HG03520 (cell line): Measurements from ENCODE around the gene TGFBR3.
A peak's percentile ranks its signal among the peaks of the same experiment; 100 is the strongest.

Experiments used
- ATAC-seq: cut with Tn5 transposase; IDR thresholded peaks from one replicate; pipeline ENCODE4 v1.9.1; 2021; ENCODE audit warnings: mild to moderate bottlenecking, moderate library complexity; ENCODE audit not compliant: unreplicated experiment

The TGFBR3 gene

DNA sequence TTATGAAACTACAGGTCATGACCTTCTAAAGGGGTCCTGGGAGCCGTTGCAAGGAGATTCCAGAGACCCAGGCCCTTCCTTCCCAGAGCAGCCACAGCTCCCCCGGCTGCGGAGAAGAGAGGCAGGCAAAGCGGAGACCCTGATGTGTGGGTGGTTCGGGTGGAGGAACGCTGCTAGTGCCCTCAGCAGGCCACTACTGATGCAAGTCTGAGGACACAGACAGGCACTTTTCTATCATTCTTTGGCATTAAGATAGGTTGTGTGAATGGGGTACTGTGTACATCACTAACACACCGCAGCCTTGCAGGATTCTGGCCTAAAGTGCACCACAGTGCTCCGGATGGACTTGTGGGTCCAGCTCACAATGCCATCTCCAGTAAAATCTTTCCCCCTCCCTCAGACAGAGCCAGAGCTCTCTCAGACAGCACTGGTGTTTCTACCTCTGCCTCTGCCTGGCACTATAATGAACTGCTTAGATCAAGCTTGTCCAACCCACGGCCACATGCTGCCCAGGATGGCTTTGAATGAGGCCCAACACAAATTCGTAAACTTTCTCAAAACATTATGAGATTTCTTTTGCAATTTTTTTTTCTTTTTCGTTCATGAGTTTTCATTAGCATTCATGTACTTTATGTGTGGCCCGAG is 121.4 kb downstream of the TGFBR3 start:
- ATAC-seq = no peak

DNA sequence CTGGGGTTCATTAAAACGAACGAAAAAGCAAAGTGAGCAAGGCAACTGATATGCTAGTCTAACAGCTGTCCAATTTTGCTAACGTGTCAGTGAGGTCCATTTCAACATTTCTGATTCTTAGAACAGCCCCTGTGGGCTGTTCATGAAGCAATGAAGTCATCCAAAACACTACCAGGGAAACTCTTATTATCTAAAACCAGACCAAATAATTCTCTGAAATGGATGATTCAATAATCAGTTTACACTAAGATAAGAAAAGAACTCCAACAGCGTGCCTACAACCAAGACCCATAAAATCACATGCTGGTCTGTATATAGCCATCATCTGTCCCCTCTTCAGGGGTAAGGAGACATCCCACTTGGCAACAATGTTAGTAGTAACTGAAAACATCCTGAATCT is 122.7 kb downstream of the TGFBR3 start:
- ATAC-seq = no peak

GRCh38 chr1:91761295-91761721 is 124.6 kb downstream of the TGFBR3 start:
- ATAC-seq = no peak

GRCh38 chr1:91760512-91760911 is 125.4 kb downstream of the TGFBR3 start:
- no peak for ATAC-seq

DNA sequence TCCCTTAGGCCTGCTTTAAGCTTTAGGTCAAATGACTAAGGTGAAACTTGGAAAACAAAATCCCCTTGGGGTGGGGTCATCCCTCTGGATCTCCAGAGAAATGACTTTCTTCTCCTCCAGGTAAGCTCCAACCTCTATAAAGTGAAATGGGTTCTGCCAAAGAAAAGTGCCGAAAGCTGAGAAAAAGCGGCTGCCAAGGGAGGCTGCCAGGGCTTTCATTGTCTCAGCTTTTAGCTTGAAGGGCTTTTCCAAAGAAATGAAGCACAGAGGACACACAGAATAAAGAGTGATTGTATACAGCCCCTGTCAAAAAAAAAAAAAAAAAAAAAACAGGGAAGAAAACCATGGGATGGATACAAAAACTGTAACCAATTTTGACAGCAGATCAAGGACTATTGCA is 126.9 kb downstream of the TGFBR3 start:
- no peak for ATAC-seq

DNA sequence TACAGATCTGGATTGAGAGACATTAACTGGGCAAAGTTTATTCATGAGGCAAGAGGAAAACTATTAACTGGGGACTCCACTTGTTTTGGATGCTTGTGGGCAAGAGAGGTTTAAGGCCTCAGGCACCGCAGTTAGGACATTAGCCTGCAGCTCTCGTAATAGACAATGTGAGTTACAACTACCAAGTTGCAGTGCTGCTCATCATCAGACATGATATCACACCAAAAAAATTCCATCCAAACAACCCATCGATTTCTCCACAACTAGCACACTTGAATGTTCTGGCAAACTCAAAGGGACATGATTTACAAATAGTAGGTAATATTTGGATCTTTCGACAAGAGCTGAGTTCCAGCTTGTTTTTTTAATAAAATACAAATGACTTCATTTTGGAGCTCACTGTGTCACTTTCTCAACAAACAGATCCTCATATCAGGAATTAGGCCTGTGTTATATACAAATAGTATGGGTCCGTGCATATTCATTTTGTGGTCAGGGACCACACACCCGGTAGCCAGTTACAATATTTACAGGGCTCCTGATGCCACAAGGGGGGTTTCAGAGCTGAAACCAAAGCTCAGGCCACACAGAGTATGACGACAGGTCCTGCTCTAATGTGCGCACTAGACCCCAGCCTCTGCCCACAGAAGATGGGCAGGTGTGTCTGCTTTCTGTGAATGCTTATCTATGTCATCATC is 128.0 kb downstream of the TGFBR3 start:
- ATAC-seq = no peak

GRCh38 chr1:91755702-91756287 is 130.2 kb downstream of the TGFBR3 start:
- no peak for ATAC-seq

GRCh38 chr1:91754816-91755580 is 131.0 kb downstream of the TGFBR3 start:
- ATAC-seq = no peak

- peak; percentile 66 for ATAC-seq
Observed at GRCh38 chr1:91754348-91754747, 131.6 kb downstream of the TGFBR3 start.

DNA sequence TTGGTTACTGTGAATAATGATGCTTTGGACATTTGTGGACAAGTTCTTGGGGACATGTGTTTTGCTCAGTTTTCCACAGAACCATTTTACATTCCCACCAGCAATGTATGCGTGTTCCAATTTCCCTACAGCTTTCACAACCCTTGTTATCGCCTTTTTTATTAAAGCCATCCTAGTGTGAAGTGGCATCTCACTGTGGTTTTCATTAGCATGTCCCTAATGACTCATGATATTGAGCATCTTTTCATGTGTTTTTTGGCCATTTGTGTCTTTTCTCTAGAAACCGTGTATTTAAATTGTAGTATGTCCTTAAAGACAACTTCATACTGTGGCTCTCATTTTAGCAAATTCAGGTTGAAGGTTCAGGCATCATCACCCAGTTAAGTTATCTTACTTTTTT is 132.1 kb downstream of the TGFBR3 start:
- no peak for ATAC-seq

DNA sequence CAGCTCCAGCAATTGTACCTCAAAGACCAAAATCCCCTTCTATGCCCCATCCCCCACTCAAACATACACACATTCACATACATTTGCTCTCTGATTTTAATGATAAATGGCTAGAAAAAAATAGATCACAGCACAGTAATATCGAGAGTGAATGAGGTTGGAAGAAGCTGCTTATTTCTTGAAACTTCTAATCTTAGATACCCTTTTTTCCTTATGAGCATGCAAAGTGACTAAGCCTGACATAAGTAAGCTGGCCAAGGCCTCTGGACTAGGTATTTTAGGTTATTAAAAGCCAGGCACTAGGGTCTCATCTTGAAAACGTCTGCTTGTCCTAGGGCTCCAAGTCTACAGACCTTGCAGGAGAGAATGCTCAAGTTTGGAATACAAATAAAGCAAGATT is 133.6 kb downstream of the TGFBR3 start:
- ATAC-seq = peak; percentile 64

- ATAC-seq = no peak
Observed at GRCh38 chr1:91751275-91751674, 134.7 kb downstream of the TGFBR3 start.

GRCh38 chr1:91750398-91750996 is 135.5 kb downstream of the TGFBR3 start:
- no peak for ATAC-seq

DNA sequence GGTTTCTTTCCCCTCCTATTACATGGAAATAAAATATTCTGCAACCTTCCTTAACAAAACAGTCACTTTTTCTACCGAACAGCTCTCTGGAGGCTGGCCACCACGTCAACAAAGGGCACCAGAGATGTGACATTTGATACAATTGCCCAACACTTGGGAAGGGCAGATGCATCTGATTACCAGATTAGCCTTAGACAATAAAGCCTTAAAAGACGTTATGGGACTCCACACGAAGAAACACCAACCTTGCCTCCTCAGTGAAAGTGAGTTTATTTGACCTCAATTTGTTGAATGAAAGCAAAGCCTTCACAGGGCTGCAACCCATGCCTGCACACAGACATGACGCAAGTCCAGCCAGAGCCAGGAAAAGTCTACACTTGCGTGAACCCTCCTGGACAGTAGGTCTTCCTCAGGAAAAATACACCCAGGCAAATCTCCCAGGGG is 136.1 kb downstream of the TGFBR3 start:
- no peak for ATAC-seq

GRCh38 chr1:91747666-91748065 is 138.3 kb downstream of the TGFBR3 start:
- ATAC-seq = no peak

DNA sequence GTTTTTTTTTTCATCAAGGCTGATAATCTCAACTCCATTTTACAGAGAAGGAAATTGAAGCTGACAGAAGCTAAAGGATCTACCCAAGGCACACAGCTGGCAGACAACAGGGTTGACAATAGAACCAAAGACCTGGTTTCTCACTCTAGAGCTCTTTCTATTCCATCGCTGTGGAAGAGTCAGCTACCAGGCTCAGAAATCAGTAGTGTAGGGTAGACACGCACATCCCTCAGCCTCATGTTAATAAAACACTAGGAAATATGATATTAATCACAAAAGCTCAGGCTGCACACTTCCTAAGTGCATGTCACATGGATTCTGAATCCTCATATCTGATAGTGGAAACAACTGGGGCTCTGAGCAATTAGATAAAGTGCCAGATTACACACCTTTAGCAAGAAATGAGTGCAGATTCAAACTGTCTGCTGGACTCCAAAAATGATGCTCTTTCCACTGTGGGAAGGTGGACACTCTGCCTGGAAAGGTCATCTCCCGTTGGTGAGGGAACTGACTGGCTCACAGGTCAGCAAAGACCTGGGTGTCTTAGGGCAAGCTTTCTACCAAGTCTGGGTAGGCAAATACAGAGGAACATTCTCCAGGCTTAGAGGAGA is 139.1 kb downstream of the TGFBR3 start:
- ATAC-seq = no peak

DNA sequence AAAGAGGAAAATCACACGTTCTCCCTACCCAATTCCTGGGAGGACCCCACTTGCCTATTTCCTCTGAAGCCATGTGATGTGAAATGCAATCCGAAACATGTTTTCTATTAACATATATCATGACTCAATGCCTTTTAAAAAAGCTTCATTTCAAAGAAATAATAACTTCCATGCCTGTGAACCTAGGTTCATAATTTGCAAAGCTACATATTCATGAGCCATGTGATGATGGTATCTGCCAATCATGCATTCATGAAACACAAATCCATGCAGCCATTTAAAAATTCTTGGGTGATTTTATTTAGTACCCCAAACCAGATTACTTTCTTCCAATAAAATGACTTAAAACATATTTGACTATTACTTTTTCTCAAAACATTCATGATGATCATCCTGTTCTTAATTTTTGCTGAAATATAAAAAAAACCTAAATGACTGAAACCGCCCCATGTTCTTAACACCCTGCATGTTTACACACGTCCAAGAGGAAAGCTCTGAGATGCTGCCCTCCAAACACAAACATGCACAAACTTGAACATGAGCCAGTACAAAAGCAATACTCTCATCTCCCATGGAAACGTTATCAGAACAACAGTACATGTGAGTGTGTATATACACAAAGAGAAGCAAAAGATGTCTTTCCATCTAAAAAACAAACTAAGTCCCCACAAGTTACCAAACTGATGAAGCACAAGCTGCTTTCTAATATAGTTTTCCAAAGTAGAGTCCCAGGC is 140.1 kb downstream of the TGFBR3 start:
- no peak for ATAC-seq

- ATAC-seq = no peak
Observed at GRCh38 chr1:91744953-91745639, 140.9 kb downstream of the TGFBR3 start.

- ATAC-seq = no peak
Observed at GRCh38 chr1:91742848-91743292, 143.1 kb downstream of the TGFBR3 start.
